Nephron (organoid): ENCODE data around the gene ADARB1.

Experiments used
- H3K27ac Mint-ChIP-seq, 3 experiments: 2 replicates each; pipeline ENCODE4 v1.8.0; 2020; ENCODE audit warnings: mixed read lengths in 3 of 3, mild to moderate bottlenecking in 2 of 3, moderate library complexity in 1 of 3
- H3K27me3 Mint-ChIP-seq: 2 replicates; pipeline ENCODE4 v1.8.0; 2021; ENCODE audit warnings: low read depth, mild to moderate bottlenecking, moderate library complexity, mixed read lengths
- H3K36me3 Mint-ChIP-seq: 2 replicates; pipeline ENCODE4 v1.8.0; 2020; ENCODE audit warnings: low read depth, mixed read lengths
- H3K4me1 Mint-ChIP-seq: 2 replicates; pipeline ENCODE4 v1.8.0; 2020; ENCODE audit warnings: mixed read lengths
- H3K4me3 Mint-ChIP-seq, 3 experiments: 2 replicates each; pipeline ENCODE4 v1.8.0; 2020; ENCODE audit warnings: mild to moderate bottlenecking in 3 of 3, mixed read lengths in 3 of 3, moderate library complexity in 2 of 3
- H3K9me3 Mint-ChIP-seq: 2 replicates; pipeline ENCODE4 v1.8.0; 2020; ENCODE audit warnings: mixed read lengths
- CTCF ChIP-seq, 3 experiments: fragments of 200-600 bp; sonication (generic); IDR thresholded peaks; one replicate each; pipeline ENCODE4 v1.5.0; 2021; ENCODE audit warnings: antibody characterized with exemption in 3 of 3; ENCODE audit not compliant: unreplicated experiment in 3 of 3

ADARB1 gene

GRCh38 chr21:45152265-45152746 lies 77.9 kb downstream of the ADARB1 start:
- H3K27ac Mint-ChIP-seq, result peak overlapping the region; percentile 0 to 43 (median 19)
- H3K36me3 Mint-ChIP-seq, result peaks cover 5% of the 10 kb centered on the region
- no peaks in the 10 kb centered on the region for H3K27me3 Mint-ChIP-seq
- peak; percentile 24 to 57 (median 27) for TF ChIP-seq CTCF (IDR thresholded peaks at IDR 0.05; ENCODE audit: unreplicated experiment in 3 of 3)
- H3K4me1 Mint-ChIP-seq, result peaks cover 60% of the 10 kb centered on the region
- no peaks in the 10 kb centered on the region for H3K9me3 Mint-ChIP-seq
- peak overlapping the region; percentile 50 to 82 (median 77) for H3K4me3 Mint-ChIP-seq

DNA sequence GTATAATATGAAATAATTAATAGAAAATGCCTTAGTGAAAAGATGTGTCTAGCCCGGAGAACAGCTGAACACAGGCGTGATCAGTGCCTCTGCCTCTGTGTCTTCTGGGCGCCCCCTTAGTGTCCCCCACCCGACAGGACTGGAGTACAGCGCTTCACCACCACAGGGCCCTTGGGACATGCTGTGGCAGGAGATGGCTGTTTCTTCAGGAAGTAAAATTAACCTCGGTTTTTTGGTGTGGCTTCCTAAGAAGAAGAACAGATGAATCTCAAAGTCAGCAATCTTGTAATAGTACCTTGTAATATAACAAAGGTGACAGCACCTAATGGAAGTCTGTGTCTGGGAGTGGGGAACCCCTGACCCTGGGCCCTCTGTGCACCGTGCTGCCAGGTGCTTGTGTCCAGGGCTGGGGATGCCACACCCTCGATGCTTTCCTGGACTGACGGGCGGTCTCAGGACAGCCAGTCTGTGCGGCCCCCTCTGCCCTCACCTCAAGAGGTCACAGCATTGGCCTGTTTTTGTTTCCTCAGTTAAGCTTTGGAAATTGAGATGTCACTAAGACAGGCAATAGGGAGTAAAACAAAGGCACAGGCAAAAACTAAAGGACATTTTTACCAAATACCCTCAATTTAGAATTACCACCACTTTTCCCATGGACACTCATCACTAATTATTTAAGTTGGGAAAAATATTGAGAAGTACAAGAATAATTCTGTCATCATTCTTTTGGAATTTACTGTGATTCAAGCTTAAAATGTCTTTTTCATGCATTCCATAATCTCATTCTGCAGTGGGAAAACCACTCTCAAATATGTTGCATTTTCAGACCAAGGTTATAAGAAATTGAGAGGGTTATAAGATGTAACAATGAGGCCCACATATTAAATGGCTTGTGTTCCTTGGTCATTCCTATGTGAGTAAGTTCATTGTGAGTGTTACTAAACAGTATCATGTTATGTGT lies 79.3 kb downstream of the ADARB1 start:
- no peak for TF ChIP-seq CTCF (IDR thresholded peaks at IDR 0.05; ENCODE audit: unreplicated experiment in 3 of 3)
- H3K27ac Mint-ChIP-seq, result no peak overlapping the region
- no peaks in the 10 kb centered on the region for H3K9me3 Mint-ChIP-seq
- no peaks in the 10 kb centered on the region for H3K27me3 Mint-ChIP-seq
- H3K4me1 Mint-ChIP-seq, result peaks cover 54% of the 10 kb centered on the region
- peaks cover 5% of the 10 kb centered on the region for H3K36me3 Mint-ChIP-seq
- H3K4me3 Mint-ChIP-seq, result peak overlapping the region in 2 of 3 experiments; percentile 66 to 82

DNA sequence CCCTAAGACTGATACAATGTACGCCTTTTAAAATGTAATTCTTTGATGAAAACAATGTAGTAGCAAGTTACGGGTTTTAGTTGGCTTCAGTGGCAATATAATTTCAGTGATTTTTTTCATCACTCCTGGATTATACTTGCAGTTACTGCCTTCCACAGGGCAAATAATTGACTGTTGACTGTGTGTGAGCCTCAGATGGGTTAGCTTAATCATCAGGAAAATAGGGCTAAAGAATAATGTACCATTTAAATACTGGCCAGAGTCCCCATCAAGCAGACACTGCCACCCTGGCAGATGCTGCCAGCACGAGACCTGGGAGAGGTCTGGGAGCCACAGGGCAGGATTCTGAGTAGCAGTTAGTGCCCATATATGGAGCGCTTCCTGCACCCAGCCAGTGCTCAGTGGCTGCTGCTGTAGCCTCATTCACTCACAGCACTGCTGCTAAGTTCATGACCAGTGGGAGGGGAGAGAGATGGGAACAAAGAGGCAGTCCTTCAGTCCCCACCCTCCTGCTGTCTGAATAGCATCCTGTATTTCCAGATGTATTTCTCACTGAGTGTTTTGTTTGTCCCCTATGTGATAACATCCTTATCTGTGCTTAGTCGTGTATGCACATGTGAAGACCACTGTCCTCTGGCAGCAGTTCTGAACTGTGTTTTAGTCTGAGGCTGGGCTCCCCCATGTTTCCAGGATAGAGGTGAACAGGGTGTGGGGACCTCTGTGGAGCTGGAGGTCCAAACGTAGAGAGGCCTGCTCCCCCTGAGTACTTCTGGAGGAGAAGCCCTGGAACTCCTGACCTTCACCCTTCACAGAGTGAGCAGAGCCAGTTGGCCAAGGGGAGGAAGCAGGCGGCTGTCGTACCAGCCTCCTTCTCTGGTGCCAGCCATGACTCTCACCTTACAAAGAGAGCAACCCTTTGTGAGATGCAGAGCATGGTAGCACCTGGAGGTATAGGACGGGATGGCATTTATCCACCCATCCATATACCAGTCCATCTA lies 80.4 kb downstream of the ADARB1 start:
- peak overlapping the region in 2 of 3 experiments; percentile 38 to 43 for H3K27ac Mint-ChIP-seq
- H3K4me3 Mint-ChIP-seq, result peak overlapping the region in 2 of 3 experiments; percentile 52 to 79
- H3K4me1 Mint-ChIP-seq, result peaks cover 56% of the 10 kb centered on the region
- no peak for TF ChIP-seq CTCF (IDR thresholded peaks at IDR 0.05; ENCODE audit: unreplicated experiment in 3 of 3)
- no peaks in the 10 kb centered on the region for H3K27me3 Mint-ChIP-seq
- no peaks in the 10 kb centered on the region for H3K9me3 Mint-ChIP-seq
- H3K36me3 Mint-ChIP-seq, result peaks cover 5% of the 10 kb centered on the region

GRCh38 chr21:45155910-45156309 lies 81.5 kb downstream of the ADARB1 start:
- peaks cover 63% of the 10 kb centered on the region for H3K4me1 Mint-ChIP-seq
- H3K27me3 Mint-ChIP-seq, result no peaks in the 10 kb centered on the region
- TF ChIP-seq CTCF (IDR thresholded peaks at IDR 0.05; ENCODE audit: unreplicated experiment in 3 of 3), result no peak
- H3K27ac Mint-ChIP-seq, result no peak overlapping the region
- no peak overlapping the region for H3K4me3 Mint-ChIP-seq
- H3K36me3 Mint-ChIP-seq, result peaks cover 5% of the 10 kb centered on the region
- H3K9me3 Mint-ChIP-seq, result no peaks in the 10 kb centered on the region

GRCh38 chr21:45156459-45156858 lies 82.1 kb downstream of the ADARB1 start:
- Mint-ChIP-seq H3K4me3 (no peak overlapping the region), H3K4me1 (peaks cover 63% of the 10 kb centered on the region), H3K27ac (no peak overlapping the region), H3K27me3 (no peaks in the 10 kb centered on the region), H3K36me3 (peaks cover 5% of the 10 kb centered on the region), H3K9me3 (no peaks in the 10 kb centered on the region)
- no peak for TF ChIP-seq CTCF (IDR thresholded peaks at IDR 0.05; ENCODE audit: unreplicated experiment in 3 of 3)
